Measurements from ENCODE around the gene LINC01488. TPM values are rescaled to one million over a fixed set of nuclear protein-coding genes. Genes with fewer than 3 reads are reported as not detected.

LINC01488 gene
- total RNA-seq, 1 experiment from 2014 or later: not detected

- Histone ChIP-seq H3K4me1 (ENCODE audit: control insufficient read depth in 1 of 2, insufficient read depth in 2 of 2, low read length in 2 of 2) (no peaks in the 10 kb centered on the region), H3K4me2 (ENCODE audit: low read length) (no peak overlapping the region), H3K27me3 (ENCODE audit: insufficient read depth, low read length) (no peaks in the 10 kb centered on the region), H3K9me3 (ENCODE audit: control insufficient read depth in 1 of 2, insufficient read depth in 1 of 2, low read depth in 1 of 2, low read length in 2 of 2) (peaks cover 0 to 7% of the 10 kb centered on the region in 2 experiments; a peak in 2 of 4 replicates), H3K27ac (ENCODE audit: low read depth, low read length) (no peak overlapping the region), H2AFZ (ENCODE audit: low read depth, low read length, poor library complexity, severe bottlenecking) (no peak overlapping the region), H3K36me3 (ENCODE audit: control insufficient read depth in 1 of 2, insufficient read depth in 2 of 2, low read length in 2 of 2) (no peaks in the 10 kb centered on the region), H3K9ac (ENCODE audit: low read length) (no peak overlapping the region), H3K9me2 (ENCODE audit: insufficient read depth) (no peaks in the 10 kb centered on the region), H3K79me2 (ENCODE audit: insufficient read depth, low read length) (no peaks in the 10 kb centered on the region), H3K4me3 (replicated peaks in 1 of 2; ENCODE audit: low read depth in 1 of 2, low read length in 2 of 2) (no peak overlapping the region), H4K20me1 (ENCODE audit: insufficient read depth) (no peaks in the 10 kb centered on the region)
- TF ChIP-seq EZH2 (IDR thresholded peaks at IDR 0.05): no peak
- TF ChIP-seq TCF7L2 (IDR thresholded peaks at IDR 0.05; ENCODE audit: borderline replicate concordance, extremely low read depth, insufficient read depth, insufficient read length): no peak
- TF ChIP-seq CTCF (IDR thresholded peaks at IDR 0.05 in 2 of 3, conservative IDR thresholded peaks at IDR 0.05 in 1 of 3; ENCODE audit: borderline replicate concordance in 1 of 3, insufficient read depth in 1 of 3, low read depth in 2 of 3, low read length in 2 of 3): no peak
- TF ChIP-seq POLR2A (IDR thresholded peaks at IDR 0.05; ENCODE audit: borderline replicate concordance, extremely low read depth, insufficient read depth, insufficient read length): no peak
- TF ChIP-seq POLR2AphosphoS5 (IDR thresholded peaks at IDR 0.05; ENCODE audit: low read depth, low read length): no peak
- TF ChIP-seq SIN3A (IDR thresholded peaks at IDR 0.05; ENCODE audit: low read depth): no peak
- no peak for TF ChIP-seq SP1 (IDR thresholded peaks at IDR 0.05; ENCODE audit: low read depth)
- TF ChIP-seq YY1 (IDR thresholded peaks at IDR 0.05; ENCODE audit: extremely low read depth, insufficient replicate concordance, low read depth, low read length): no peak
- TF ChIP-seq CBX3 (IDR thresholded peaks at IDR 0.05; ENCODE audit: low read depth): no peak
- TF ChIP-seq EGR1 (IDR thresholded peaks at IDR 0.05; ENCODE audit: low read depth): no peak
- TF ChIP-seq ZNF274 (IDR thresholded peaks at IDR 0.05; ENCODE audit: low read depth, low read length): no peak
- TF ChIP-seq ELF1 (IDR thresholded peaks at IDR 0.05; ENCODE audit: borderline replicate concordance, low read depth): no peak
- no peak for TF ChIP-seq MAX (IDR thresholded peaks at IDR 0.05)
- ChIA-PET CTCF (no interaction called here), POLR2A (no interaction called here), RAD21 (ENCODE audit: low non-redundant PET in 1 of 2, low total read pairs in 2 of 2, uncharacterized antibody in 2 of 2, unreplicated experiment in 2 of 2) (no interaction called here)
- ATAC-seq: no peak
- intact Hi-C loops (cut with micrococcal nuclease): no loop called here
- BruUV-seq (replicated peaks): no TSS peak
- DNase-seq (ENCODE audit: low read depth, low spot score): no peak
Observed at GRCh38 chr11:69466039-69466438, 15.4 kb upstream of the LINC01488 start.
